T-helper 22 cell (primary cell): ENCODE data around the gene RFK.

Experiments
- DNase-seq: peaks from one replicate; pipeline ENCODE4 v3.0.0-alpha.2; 2020; ENCODE audit warnings: low read depth

The RFK gene

DNA sequence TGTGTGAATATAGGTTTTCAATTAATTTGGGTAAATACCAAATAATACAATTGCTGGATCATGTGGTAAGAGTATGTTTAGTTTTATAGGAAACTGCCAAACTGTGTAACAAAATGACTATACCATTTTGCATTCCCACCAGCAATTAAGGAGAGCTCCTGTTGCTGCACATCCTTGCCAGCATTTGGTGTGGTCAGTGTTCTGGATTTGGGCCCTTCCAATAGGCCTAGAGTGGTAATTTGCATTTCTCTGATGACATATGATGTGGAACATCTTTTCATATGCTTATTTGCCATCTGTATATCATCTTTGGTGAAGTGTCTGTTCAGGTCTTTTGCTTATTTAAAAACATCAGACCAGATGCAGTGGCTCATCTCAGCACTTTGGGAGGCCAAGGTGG, 11.6 kb upstream of the RFK start:
- no peak for DNase-seq

DNA sequence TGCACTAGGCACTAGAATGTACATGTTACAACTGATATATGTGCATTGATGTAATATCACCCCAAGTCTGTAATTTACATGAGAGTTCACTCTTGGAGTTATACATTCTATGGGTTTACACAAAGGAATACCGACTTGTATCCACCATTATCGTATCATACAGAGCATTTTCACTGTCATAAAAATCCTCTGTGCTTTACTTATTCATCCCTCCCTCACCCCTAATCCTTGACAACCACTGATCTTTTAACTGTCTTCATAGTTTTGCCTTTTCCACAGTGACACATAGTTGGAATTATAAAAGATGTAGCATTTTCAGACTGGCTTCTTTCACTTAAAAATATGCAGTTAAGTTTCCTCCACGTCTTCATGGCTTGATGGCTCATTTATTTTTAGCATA, 11.1 kb upstream of the RFK start:
- no peak for DNase-seq

DNA sequence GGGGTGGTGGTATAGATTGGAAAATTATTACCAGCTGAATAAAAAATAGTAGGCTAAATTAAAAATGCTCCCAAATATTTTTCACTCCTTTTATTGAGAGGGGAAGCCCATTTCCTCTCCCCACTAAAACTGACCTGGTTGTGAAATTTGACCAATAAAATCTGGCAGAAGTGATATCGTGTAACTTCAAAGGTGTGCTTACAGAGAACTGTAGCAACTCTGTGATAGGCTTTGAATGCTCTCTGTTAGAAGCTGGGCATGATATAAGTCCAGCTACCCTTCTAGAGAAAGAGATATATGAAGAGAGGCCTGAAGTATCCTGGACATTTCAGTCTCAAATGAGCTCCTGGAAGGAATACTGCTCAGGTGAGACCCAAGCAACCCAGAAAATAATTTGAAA, 10.2 kb upstream of the RFK start:
- DNase-seq = no peak

DNA sequence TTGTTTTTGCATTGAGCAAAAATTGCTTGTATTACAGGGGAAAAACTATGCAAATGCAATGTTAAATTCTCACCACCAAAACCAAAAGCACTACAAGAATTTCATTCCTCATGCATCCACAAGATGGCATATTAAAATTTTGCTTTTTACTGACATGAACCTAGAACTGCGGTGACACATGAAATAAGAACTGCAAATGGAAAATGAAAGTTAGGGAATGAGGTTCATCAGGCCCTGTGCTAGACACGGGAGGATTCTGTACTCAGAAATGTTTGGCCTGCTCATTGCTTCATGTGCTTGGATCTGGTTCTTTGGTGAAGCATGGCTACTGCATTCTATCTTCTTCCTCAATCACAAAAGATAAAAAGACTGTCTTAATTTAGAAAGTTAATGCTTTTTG, 9.1 kb upstream of the RFK start:
- no peak for DNase-seq

DNA sequence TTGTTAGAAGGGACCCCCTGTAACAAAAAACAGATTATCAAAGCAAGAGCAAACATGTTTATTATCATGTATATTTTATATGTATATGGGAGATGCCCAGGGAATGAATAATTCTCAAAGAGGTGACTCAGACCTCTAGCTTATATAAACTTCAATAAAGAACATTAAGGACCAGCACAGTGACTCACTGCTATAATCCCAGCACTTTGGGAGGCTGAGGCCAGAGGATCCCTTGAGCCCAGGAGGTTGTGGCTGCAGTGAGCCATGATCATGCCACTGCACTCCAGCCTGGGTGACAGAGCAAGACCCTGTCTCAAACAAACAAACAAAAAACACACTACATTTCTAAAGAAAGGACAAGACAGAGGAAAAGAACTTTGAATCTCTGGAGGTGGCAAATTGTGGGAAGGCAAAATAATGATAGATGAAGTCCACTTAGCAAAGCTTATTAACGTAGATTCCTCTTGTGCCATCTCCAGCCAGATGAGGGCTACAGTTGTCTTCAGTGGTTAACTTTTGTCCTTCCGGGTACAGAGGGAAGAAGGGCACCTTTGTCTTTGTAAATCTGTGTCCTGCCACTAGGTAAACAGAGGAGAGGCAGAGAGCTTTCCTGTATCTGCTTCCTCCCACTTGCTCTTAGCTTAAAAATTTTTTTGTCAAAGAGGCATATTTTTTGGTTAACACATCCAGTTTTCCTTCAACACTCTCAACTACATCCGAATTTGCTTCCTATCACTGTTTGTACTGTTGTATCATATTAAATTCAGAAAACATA, 7.5 kb upstream of the RFK start:
- no peak for DNase-seq

DNA sequence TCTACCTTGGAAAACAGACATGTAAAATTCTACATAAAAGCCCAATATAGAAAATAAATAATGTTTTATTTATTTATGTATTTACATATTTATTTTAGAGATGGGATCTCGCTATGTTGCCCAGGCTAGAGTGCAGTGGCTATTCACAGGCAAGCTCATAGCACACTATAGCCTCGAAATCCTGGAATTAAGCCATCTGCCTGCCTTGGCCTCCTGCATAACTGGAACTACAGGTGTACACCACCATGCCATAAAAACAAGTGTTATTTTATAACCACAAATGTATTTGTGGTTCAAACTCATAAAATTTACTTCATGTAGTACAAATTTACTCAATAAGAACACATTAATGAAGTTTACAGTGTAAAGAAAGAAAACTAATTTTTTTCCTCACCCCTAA, 7.0 kb upstream of the RFK start:
- no peak for DNase-seq

DNA sequence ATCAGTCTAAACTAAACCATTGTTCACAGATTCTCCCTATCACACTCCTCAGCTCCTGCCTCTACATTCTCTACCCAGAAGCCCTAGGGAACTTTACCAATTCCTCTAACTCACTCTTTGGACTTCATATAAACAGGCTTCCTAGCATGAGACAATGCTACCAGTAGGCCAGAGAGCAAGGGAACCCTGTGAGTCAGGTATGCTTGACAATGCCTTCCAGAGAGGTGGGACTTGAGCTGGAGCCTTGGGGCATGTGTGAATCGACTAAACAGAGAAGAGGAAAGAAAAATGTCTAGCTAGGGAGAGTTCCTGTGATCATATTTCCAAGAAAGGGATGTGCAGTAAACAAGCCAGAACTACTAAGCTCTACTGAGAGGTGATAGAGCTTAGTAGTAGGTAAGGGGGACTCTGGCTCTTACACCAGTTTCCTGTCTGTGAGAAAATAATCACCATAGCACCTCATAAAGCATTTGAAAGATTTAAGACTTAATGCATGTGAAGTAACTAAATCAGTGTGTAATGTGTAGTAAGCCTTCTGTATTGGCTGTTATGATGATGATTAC, 6.4 kb upstream of the RFK start:
- DNase-seq = no peak

DNA sequence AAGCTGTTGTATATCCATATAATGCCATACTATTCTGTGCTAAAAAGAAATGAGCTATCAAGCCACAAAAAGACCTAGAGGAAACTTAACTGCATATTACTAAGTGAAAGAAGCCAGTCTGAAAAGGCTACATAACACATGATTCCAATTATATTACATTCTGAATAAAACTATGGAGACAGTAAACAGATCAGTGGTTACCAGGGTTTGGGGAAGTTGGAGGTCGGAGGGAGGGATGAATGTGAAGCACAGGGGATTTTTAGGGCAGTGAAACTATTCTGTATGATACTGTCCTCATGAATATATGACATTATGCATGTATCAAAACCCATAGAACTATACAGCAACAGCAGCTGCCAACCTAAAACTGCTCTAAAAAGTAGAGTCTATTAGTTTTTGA, 5.6 kb upstream of the RFK start:
- no peak for DNase-seq

DNA sequence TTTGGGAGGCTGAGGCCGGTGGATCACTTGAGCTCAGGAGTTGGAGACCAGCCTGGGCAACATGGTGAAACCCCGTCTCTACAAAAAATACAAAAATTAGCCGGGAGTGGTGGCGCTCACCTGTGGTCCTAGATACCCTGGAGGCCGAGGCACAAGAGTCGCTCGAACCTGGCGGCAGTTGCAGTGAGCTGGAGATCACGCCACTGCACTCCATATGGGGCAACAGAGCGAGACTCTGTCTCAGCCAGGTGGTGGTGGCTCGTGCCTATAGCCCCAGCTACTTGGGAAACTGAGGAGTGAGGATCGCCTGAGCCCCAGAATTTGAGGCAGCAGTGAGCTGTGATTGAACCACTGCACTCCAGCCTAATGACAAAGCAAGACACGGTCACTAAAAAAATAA, 2.4 kb upstream of the RFK start:
- DNase-seq = no peak

DNA sequence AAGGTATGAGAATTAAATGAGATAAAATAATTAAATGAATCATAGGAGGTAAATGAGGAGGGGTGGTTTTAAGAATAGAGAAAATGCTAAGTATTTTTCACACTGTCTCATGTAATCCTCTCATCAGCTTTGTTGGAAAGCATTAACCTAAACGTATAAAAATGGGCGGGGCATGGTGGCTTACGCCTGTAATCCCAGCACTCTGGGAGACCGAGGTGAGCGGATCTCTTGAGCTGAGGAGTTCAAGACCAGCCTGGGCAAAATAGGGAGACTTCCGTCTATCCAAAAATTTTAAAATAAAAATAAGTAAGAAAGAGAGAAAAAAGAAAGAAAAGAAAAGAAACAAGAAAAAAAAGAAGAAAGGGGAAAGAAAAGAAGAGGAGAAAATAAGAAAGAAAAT, 1.9 kb upstream of the RFK start:
- DNase-seq = no peak

DNA sequence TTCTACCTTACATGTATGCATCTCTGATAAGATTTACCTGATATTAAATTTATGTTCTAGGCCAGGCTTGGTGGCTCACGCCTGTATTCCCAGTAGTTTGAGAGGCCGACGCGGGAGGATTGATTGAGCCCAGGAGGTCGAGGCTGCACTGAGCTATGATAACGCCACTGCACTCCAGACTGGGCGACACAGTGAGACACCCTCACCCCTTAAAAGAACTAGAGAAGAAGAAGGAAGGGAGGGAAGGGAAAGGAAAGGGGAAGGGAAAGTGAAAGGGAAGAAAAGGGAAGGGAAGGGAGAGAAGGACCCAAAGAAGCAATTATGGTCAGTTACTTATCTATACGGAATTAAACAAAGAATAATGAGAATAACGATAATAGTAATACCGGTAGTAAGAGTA, 1.2 kb upstream of the RFK start:
- no peak for DNase-seq

DNA sequence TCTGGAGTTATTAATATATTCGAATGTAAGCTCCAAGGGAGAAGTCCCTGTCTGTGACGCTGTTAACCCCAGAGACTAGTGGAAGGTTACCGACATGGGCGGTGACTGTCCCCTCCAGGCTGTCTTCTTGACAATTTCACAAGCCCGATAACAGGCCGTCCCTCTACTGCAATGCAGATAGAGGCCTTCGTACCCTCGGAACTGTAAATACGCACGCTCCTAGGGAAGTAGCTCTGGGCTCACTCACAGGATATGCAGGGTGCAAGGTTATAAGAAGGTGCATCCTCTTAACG, 680 bp upstream of the RFK start:
- DNase-seq = peak; percentile 49

DNA sequence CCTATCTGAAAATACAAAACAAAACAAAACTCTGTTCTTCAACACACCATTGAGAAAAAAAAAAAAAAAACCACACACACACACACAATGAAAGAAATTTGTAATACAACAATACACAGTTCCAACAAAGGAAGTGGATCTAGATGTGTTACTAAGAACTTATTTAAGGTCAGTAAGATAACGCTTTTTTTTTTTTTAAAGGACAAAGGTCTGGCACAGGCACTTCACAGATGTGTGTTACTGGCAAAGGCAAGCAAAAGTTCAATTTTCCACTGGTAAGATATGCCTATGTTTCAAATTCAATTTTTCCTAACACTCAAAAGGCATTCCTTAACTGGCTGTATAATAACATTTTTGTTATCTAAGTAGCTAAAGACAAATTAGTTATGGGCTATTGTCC, 3.6 kb downstream of the RFK start:
- no peak for DNase-seq

DNA sequence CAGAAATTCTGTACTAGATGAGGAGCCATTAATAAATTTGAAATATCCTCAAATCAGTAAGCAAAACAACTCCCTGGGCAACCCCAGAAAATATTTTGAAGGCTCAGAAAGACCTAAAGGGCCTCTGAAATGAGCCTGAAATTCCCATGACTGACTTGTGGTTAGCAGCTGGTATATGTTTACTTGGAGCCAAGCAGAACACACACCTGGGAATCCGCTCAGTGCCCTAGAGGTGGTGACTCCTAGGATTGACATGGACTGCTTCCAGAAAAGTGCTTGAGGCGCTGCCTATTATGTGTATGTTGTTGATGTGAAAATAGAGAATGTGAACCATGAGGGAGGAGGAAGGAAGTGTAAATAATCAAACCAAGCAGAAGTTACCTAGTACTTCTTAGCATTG, 14.7 kb downstream of the RFK start:
- DNase-seq = no peak

DNA sequence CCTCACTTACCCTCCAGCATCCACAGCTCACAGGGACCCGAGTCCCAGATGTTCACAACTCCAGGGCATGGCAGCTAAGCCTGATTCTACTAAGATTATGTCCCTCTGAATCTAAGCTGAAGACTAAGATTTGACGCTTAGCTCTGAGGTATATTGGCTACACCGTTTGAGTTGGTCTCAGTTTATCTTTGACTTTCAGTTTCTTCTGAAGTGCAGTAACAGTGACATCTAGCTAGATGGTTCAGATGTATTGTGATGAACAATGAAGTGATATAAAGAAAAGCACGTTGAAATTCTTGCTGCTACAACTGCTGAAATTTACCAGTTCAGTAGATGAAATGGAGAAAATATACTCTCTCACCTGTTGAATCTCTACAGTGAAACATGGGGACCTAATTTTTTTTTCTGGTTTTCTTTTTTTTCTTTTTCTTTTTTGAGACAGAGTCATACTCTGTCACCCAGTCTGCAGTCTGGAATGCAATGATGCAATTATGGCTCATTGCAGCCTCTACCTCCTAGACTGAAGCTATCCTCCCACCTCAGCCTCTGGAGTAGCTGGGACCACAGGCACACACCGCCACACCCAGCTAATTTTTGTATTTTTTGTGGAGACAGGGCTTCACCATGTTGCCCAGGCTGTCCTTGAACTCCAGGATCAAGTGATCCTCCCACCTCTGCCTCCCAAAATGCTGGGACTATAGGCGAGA, 15.7 kb downstream of the RFK start:
- DNase-seq = no peak

DNA sequence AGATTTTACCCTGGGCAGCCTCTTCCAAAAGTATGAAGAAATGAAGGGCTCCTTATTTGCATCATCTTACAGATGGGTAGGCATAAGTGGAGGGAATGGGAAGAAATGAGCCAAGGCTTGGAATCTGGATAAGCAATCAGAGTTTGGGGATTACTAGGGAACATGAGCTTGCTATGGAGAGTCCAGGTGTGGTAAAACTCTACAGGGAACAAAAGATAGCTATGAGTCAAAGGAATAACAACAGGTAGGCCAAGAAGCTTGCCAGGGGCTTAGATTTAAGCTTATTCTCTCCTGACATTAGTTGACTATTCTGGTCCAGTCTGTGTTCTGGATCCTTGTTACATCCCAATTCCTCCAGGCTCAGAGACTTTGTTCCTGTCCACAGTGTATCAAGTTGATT, 16.4 kb downstream of the RFK start:
- DNase-seq = no peak

DNA sequence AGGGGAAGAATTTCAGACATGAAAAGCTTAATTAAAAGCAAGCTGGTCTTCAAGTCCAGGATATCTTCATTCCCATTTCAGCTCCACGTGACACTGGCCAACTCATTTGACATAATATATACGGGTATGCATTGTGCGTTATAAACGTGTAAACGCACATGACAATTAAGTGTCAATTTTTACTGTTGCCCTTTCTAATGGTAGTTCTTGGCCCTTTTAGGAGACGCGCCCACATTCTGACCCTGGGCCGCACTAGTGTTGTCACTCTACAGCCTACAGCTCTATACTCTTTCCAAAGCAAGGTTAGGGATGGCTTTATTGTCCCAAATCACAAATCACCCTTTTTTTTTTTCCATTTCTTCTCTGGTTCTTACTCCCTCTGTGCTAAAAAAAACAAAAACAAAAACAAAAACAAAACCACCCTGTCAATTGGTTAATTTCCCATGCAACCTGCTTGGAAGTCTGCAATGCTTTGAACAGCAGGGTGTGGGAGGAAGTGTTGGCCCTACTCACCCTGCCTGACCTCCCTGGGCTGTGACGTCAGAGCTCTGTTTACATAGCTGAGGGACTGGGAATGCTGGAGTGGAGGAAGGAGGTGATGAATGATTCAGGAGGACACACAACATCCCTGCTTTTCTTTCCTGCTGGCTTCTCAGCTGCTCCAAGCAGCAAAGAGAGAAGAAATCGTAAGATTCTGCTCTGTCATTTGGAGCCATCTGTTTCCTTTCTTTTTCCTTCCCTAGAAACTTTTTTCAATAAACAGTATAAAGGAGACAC, 19.3 kb downstream of the RFK start:
- no peak for DNase-seq

DNA sequence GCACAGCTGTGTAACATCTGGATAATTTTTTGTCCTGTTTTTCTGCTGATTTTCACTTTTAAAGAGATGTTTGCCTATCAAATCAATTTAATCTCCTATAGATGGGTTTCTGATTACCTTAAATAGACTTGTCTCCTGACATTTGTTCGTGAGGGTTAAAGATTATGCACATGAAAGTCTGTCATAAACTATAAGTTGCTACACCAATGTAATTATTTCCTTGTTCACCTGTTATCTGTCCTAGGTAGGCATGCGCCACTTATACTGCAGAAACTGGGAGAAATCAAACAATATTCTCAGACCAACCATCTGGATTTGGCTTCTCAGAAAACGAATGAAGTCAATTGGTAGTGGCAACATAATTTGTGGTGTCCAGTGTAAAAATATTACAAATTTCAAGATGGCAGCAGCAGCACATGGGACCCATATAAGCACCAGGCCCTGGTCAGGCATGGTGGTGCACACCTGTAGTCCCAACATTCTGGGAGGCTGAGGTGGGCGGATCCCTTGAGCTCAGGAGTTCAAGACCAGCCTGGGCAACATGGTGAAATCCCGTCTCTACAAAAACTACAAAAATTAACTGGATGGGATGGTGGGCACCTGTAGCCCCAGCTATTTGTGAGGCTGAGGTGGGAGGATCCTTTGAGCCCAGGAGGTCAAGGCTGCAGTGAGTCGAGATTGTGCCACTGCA, 20.3 kb downstream of the RFK start:
- no peak for DNase-seq

DNA sequence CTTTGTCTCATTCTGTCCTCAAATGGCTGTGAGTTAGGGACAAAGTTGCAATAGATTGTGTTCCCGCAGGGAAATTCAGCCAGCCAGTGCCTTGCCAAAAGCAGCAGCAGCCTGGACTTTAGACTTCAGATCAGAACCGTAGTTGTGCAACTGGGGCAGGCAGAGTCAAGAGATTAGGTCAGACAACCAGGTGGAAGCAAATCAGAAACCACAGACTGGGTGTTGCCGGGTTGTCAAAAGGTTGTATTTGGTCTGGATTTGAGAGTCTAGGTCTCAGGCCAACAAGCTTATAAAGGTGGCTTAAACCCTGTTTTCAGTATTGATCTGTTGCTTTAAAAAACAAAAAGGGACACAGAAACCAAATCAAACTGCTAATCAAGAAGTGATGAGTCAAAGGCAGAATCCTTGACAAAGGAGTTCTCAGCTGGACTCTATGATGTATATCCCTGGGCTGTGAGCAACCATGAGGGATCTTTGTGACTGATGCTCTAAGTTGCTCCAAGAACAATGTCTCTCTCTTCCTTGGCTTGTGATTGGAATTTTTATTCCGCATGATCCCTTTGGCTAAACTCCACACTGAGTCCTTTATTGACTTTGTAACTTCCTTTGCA, 20.9 kb downstream of the RFK start:
- DNase-seq = no peak

DNA sequence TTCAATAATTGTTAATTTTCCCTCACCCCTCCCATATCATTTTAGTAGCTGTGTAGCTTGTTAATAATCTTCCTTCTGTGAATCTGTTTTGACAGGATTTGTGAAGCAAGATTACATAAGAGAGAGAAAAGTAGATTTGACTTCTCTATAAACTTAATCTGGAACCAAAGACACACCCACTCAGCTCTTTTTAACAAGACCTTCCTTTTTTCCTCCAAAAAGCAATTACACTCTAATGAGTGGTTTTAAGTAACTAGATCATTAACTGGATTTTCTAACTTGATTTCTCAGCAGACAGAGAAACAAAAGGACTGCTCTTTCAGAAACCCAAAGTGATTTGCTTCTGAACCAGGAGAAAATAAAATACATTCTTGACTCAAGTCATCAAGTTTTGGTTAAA, 21.9 kb downstream of the RFK start:
- DNase-seq = no peak

DNA sequence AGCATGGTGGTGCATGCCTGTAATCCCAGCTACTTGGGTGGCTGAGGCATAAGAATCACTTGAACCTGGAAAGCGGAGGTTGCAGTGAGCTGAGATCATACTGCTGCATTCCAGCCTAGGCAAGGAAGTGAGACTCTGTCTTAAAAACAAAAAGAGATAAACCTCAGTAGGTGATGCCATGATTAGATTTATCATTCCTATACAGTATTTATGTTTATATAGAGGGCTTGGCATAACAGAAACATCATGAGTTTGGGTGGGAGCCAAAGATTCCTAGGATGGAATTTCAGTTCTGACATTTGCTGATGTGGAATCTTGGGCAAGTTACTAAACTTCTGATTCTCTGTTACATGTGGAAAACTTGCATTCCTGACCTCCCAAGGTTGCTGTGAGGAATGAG, 22.3 kb downstream of the RFK start:
- no peak for DNase-seq

DNA sequence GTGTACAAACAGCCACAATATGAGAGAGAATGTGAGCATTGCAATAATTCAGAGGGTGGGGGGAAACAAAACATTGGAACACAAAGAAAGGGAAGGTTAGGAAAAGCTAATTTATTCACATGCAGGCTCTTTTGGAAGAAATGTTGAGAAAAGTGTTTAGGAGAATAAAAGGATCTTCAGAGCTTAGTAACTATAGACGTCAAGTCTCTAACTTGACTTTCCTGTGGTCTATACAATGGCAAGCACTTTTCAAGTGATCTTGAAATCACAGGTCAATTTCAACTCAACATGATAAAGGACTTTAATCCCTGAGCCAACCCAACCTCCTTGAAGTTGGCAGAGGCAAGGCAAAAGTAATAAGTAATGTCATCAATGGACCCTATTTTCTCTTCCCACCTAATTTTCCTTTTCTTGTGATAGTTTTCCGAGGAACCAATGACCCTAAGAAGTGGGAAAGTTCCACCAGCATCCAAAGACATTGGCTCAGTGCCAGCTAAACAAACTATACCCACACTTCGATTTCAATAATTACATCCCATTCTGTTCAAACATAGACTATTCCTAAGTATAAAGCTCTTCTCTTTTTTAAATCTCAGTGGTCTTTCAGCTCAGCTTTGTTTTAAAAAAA, 23.7 kb downstream of the RFK start:
- DNase-seq = no peak
